OCI-LY7 (cell line): Measurements from ENCODE around the gene SLC5A1. TPM values are rescaled to one million over a fixed set of nuclear protein-coding genes. Genes with fewer than 3 reads are reported as not detected.

ENCODE experiments used
- BruUV-seq: library from RNA; stranded (reverse); fragments of 400-500 nt; replicated peaks from 2 replicates; lab custom pipeline; 2021; lab: Mats Ljungman, UMichigan
- CTCF ChIA-PET: fragments of 300-600 bp; sonication (Branson Sonifier 250); formaldehyde crosslinking; loops from one replicate; lab custom pipeline; 2022; ENCODE audit warnings: antibody characterized with exemption; ENCODE audit not compliant: unreplicated experiment; lab: Charles Lee
- POLR2A ChIA-PET: fragments of 300-600 bp; sonication (Branson Sonifier 250); formaldehyde crosslinking; loops from one replicate; lab custom pipeline; 2022; ENCODE audit warnings: antibody characterized with exemption; lab: Charles Lee
- DNase-seq: peaks from one replicate; pipeline ENCODE4 v3.0.0-alpha.2; 2015; ENCODE audit warnings: low spot score
- H2AFZ ChIP-seq: fragments of 200-600 bp; sonication (generic), shearing (Covaris generic); 2 replicates; pipeline ENCODE4 v1.6.1; 2014; ENCODE audit warnings: mild to moderate bottlenecking, antibody characterized with exemption, low read length, moderate library complexity
- H3K27ac ChIP-seq: fragments of 200-600 bp; sonication (generic); 2 replicates; pipeline ENCODE4 v1.5.1; 2014; ENCODE audit warnings: mixed run types, low read depth, mild to moderate bottlenecking, moderate library complexity, low read length, inconsistent platforms; ENCODE audit not compliant: poor library complexity, severe bottlenecking
- H3K36me3 ChIP-seq: fragments of 200-600 bp; sonication (generic); 2 replicates; pipeline ENCODE4 v1.6.1; 2014; ENCODE audit warnings: mild to moderate bottlenecking, antibody characterized with exemption, low read length, moderate library complexity, mixed read lengths; ENCODE audit not compliant: insufficient read depth
- H3K4me1 ChIP-seq: fragments of 200-600 bp; sonication (generic); 2 replicates; pipeline ENCODE4 v1.5.1; 2014; ENCODE audit warnings: mild to moderate bottlenecking, low read length; ENCODE audit not compliant: insufficient read depth, poor library complexity, severe bottlenecking
- H3K4me2 ChIP-seq: fragments of 200-600 bp; sonication (generic); 2 replicates; pipeline ENCODE4 v1.6.1; 2014; ENCODE audit warnings: mild to moderate bottlenecking, low read length
- H3K4me3 ChIP-seq: fragments of 200-600 bp; sonication (generic); 2 replicates; pipeline ENCODE4 v1.5.1; 2014; ENCODE audit warnings: mild to moderate bottlenecking, low read depth, low read length; ENCODE audit not compliant: poor library complexity, severe bottlenecking
- H3K79me2 ChIP-seq: fragments of 200-600 bp; sonication (generic); 2 replicates; pipeline ENCODE4 v1.6.1; 2016; ENCODE audit warnings: low read depth, mild to moderate bottlenecking, low read length, moderate library complexity, mixed read lengths; ENCODE audit not compliant: insufficient read depth
- H3K9me2 ChIP-seq: fragments of 200-600 bp; sonication (generic); 2 replicates; pipeline ENCODE4 v1.6.1; 2016; ENCODE audit warnings: mild to moderate bottlenecking, low read length, mixed read lengths; ENCODE audit not compliant: insufficient read depth
- H3K9me3 ChIP-seq: fragments of 200-600 bp; sonication (generic); 2 replicates; pipeline ENCODE4 v1.6.1; 2014; ENCODE audit warnings: mild to moderate bottlenecking, mixed run types, low read length, mixed read lengths
- H4K20me1 ChIP-seq: fragments of 200-600 bp; sonication (generic); 2 replicates; pipeline ENCODE4 v1.6.1; 2014; ENCODE audit warnings: mild to moderate bottlenecking, antibody characterized with exemption, low read length, moderate library complexity, mixed read lengths; ENCODE audit not compliant: insufficient read depth
- EZH2phosphoT487 ChIP-seq: fragments of 200-600 bp; sonication (generic); IDR thresholded peaks from 2 replicates; pipeline ENCODE4 v1.6.1; 2018; ENCODE audit warnings: low read depth, borderline replicate concordance, mild to moderate bottlenecking, mixed run types, antibody characterized with exemption, low read length, moderate library complexity, mixed read lengths
- intact Hi-C: fragments of 100-400 bp; cut with micrococcal nuclease; formaldehyde crosslinking; loops from one replicate; pipeline ENCODE4 v1.10.0; 2022; ENCODE audit not compliant: unreplicated experiment
- total RNA-seq, 2 experiments: library from RNA; depleted of rRNA in 1 of 2; stranded (reverse); fragments of >200 nt in 1 of 2; shearing (Covaris generic) in 1 of 2; gene quantifications; 2 replicates each; pipeline ENCODE4 v1.2.3, GENCODE V29; 2014 to 2022
- TF ChIP-seq, protein P1 (sequence below): fragments of 200-600 bp; sonication (generic); conservative IDR thresholded peaks from 2 replicates; pipeline ENCODE4 v1.5.1; 2014; ENCODE audit warnings: mild to moderate bottlenecking, antibody characterized with exemption, low read length, moderate library complexity, mixed read lengths

SLC5A1 gene
- total RNA-seq, 2 experiments from 2014 or later, result not detected

DNA sequence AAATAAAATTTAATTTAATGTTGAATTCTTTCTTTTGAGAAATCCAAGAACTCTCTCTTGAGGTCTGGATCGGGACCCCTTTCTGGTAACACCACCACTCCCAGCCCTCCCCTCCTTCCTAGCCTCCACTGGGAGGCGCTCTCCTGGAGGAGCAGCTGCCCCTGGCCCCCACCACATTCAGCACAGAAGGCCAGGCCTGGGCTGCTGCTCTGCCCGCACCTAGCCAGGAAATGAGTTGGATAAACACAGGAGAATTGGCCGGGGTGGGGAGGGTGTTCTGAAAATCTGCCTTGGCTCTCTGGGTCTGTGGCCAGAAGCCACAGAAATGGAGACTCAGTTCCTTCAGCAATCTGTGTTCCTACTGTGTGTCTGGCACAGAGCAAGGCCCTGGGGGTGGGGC, 84.8 kb downstream of the SLC5A1 start:
- Histone ChIP-seq H3K4me1 (no peaks in the 10 kb centered on the region), H3K9me2 (no peaks in the 10 kb centered on the region), H3K9me3 (no peaks in the 10 kb centered on the region), H3K4me3 (no peak overlapping the region), H4K20me1 (no peaks in the 10 kb centered on the region), H3K4me2 (no peak overlapping the region), H3K36me3 (no peaks in the 10 kb centered on the region), H3K79me2 (no peaks in the 10 kb centered on the region), H3K27ac (no peak overlapping the region), H2AFZ (no peak overlapping the region)
- TF ChIP-seq, protein P1, sequence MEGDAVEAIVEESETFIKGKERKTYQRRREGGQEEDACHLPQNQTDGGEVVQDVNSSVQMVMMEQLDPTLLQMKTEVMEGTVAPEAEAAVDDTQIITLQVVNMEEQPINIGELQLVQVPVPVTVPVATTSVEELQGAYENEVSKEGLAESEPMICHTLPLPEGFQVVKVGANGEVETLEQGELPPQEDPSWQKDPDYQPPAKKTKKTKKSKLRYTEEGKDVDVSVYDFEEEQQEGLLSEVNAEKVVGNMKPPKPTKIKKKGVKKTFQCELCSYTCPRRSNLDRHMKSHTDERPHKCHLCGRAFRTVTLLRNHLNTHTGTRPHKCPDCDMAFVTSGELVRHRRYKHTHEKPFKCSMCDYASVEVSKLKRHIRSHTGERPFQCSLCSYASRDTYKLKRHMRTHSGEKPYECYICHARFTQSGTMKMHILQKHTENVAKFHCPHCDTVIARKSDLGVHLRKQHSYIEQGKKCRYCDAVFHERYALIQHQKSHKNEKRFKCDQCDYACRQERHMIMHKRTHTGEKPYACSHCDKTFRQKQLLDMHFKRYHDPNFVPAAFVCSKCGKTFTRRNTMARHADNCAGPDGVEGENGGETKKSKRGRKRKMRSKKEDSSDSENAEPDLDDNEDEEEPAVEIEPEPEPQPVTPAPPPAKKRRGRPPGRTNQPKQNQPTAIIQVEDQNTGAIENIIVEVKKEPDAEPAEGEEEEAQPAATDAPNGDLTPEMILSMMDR, result peak; percentile 42
- TF ChIP-seq EZH2phosphoT487, result no peak
- DNase-seq, result no peak
- POLR2A ChIA-PET, result no interaction called here
- intact Hi-C loops, result no loop called here
- CTCF ChIA-PET, result no interaction called here
- no TSS peak for BruUV-seq

DNA sequence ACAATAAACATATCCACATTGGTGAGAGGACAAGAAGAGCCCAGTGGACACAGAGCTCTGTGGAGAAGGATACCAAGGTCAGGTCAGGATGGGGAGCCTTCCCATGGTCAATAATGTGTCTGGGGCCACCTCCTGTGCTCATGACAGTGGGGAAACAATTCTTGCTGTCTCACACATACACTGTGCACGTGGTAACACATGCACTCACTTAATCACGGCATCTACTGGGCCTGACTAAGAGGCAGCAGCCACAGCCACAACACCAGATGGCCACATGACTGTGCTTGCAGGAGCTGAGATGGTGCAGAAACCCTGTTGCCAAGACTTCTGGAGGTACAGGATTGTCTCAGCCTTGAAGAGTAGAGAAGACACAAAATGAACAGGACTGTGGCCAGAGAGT, 87.4 kb downstream of the SLC5A1 start:
- intact Hi-C loops, result no loop called here

DNA sequence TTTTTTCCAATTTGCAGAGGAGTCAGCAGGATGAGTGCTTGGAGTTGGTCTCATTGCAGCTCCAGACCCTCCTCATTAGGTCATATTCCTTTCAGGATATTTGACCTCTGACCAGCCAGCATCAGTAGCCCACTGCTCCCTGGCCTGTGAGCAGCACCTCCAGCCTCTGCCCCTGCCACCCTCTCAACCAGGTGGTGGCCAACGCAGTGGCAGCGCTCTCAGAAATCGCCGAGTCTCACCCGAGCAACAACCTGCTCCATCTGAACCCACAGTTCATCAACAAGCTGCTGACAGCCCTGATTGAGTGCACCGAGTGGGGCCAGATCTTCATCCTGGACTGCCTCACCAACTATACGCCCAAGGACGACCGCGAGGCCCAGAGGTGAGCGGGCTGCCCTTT, 89.1 kb downstream of the SLC5A1 start:
- H3K79me2 ChIP-seq, result no peaks in the 10 kb centered on the region
- no peak overlapping the region for H3K4me2 ChIP-seq
- H4K20me1 ChIP-seq, result no peaks in the 10 kb centered on the region
- no peaks in the 10 kb centered on the region for H3K9me2 ChIP-seq
- no TSS peak for BruUV-seq
- ChIA-PET POLR2A (no interaction called here), CTCF (no interaction called here)
- no peak overlapping the region for H2AFZ ChIP-seq
- TF ChIP-seq, protein P1, result no peak
- TF ChIP-seq EZH2phosphoT487, result no peak
- no peak overlapping the region for H3K4me3 ChIP-seq
- H3K27ac ChIP-seq, result no peak overlapping the region
- H3K4me1 ChIP-seq, result no peaks in the 10 kb centered on the region
- no peaks in the 10 kb centered on the region for H3K9me3 ChIP-seq
- DNase-seq, result no peak
- no peaks in the 10 kb centered on the region for H3K36me3 ChIP-seq
- intact Hi-C loops, result no loop called here

More for the DNA sequence above, 87.4 kb downstream of the SLC5A1 start:
- H3K79me2 ChIP-seq, result no peaks in the 10 kb centered on the region
- ChIA-PET CTCF (interaction anchor here (0.6 kb wide), 1 partner anchor 87 kb away, joined by 3 read pairs; no protein-coding TSS in a partner anchor), POLR2A (no interaction called here)
- no peaks in the 10 kb centered on the region for H3K9me3 ChIP-seq
- H3K4me3 ChIP-seq, result no peak overlapping the region
- no peak overlapping the region for H2AFZ ChIP-seq
- H3K4me2 ChIP-seq, result no peak overlapping the region
- H3K9me2 ChIP-seq, result no peaks in the 10 kb centered on the region
- no peaks in the 10 kb centered on the region for H4K20me1 ChIP-seq
- no peak for DNase-seq
- TF ChIP-seq, protein P1, result no peak
- H3K4me1 ChIP-seq, result no peaks in the 10 kb centered on the region
- no TSS peak for BruUV-seq
- no peak overlapping the region for H3K27ac ChIP-seq
- H3K36me3 ChIP-seq, result no peaks in the 10 kb centered on the region
